Measurements from ENCODE around the gene SMAD6.

Gene SMAD6

DNA sequence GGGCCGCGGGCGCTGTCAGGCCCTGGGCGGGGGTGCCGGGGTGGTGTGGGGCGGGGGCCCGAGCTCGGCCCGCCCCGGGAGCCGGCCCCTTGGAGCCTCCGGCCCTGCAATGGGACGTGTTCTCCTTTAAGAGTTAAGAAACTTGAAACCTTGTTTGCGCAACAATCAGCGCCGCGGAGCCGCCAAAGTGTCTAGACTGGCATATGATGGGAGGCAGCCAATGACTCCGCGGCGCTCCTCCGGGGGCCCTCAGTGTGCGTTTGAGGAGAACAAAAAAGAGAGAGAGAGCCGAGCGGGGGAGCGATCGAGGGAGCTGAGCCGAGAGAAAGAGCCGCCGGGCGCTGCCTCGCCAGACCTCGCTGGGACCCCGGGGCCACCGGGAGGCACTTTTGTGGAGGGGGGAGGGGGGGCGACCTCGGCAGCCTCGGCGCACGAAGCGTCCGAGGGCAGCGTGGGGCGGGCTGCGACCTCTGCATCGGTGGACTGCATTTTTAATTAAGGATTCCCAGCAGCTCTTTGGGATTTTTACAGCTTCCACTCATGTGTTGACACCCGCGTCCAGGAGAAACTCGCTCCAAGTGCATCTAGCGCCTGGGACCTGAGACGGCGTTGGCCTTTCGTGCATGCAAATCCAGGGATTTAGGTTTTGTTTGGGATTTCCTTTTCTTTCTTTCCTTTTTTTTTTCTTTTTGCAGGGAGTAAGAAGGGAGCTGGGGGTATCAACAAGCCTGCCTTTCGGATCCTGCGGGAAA is at the start of gene SMAD6:
SMAD6 (plus strand) TSS at position 202 of the 752 bp plus-strand sequence. CDS start 1,023 bp downstream, outside the sequence.
- no peak for TF ChIP-seq GATA2 (IDR thresholded peaks at IDR 0.05; ENCODE audit: low read depth, low read length)
- no peak for TF ChIP-seq GATA3 (IDR thresholded peaks at IDR 0.05; ENCODE audit: low read depth, low read length)

DNA sequence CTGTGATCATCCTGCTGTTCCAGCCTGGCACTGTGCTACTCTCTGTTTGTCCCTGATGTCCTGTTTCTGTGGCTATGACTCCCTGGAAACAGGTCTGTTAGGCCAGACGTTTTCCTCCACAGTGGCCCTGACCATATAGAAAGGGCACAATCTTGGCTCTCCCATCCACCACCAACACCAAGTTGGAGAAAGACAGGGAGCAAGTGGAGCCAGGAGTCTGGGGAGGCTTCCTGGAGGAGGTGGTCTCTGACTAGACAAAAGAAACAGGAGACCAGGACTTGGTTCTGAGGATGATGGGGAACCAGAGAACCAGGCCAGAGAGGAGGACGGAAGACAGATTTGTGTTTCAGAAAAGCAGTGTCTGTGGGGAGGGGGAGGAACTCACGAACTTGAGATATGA is 49.2 kb upstream of the SMAD6 start:
- TF ChIP-seq GATA3 (IDR thresholded peaks at IDR 0.05; ENCODE audit: low read depth, low read length) (no peak), GATA2 (IDR thresholded peaks at IDR 0.05; ENCODE audit: low read depth, low read length) (no peak)

DNA sequence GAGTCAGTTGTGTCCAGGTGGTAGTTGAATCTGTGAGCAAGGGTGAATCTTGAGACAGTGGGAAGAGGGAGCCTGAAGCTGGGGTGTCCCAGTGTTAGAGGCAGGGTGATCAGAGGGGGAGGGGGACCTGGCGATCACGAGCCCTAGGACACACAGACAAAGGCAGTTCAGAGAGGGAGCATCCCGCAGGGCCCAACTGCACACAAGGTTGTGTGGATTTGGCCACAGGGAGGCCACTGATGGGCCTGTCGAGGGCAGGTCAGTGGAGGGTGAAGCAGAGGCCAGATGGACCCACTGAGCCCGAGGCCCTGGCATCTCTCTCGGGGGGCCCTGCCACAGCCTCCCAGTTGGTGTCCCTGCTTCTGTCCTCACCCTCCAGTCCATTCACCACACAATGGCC is 48.6 kb upstream of the SMAD6 start:
- no peak for TF ChIP-seq GATA2 (IDR thresholded peaks at IDR 0.05; ENCODE audit: low read depth, low read length)
- no peak for TF ChIP-seq GATA3 (IDR thresholded peaks at IDR 0.05; ENCODE audit: low read depth, low read length)

DNA sequence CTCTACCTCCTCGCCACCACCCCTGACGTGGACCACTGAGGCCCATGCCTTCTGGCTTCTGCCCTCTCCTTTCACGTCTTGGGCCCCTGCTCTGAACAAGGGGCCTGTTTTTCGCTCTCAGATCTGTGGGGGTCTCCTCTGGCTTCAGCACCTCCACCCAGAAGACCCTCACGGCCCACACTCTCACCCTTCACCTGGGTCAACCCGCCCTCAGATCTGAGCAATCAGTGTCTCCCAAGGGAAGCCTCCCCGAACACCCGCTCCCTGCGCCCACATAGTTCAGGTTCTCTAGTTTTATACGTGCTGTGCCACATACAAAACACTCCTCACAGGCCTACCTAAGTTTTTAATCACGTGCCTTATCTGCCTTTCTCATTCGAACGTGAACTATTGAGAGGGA is 48.2 kb upstream of the SMAD6 start:
- TF ChIP-seq GATA2 (IDR thresholded peaks at IDR 0.05; ENCODE audit: low read depth, low read length): no peak
- TF ChIP-seq GATA3 (IDR thresholded peaks at IDR 0.05; ENCODE audit: low read depth, low read length): no peak

DNA sequence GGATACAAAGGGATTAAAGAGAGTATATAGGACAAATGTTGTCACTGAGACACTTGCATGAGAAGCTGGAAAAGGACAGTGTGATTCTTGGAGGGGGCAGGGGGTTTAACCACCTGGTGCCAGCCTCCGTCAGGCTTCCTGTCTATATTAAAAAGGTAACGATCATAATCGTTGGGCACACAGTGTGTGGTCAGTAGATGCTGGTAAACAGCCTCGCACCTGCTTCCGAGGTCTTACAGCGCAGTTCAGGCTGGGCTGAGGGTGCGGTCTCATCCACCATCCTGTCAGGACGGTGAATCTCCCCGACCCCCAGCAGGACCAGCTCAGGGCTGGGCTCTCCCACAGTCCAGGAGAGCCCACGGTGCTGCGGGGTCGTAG is 47.7 kb upstream of the SMAD6 start:
- TF ChIP-seq GATA3 (IDR thresholded peaks at IDR 0.05; ENCODE audit: low read depth, low read length) (no peak), GATA2 (IDR thresholded peaks at IDR 0.05; ENCODE audit: low read depth, low read length) (no peak)

DNA sequence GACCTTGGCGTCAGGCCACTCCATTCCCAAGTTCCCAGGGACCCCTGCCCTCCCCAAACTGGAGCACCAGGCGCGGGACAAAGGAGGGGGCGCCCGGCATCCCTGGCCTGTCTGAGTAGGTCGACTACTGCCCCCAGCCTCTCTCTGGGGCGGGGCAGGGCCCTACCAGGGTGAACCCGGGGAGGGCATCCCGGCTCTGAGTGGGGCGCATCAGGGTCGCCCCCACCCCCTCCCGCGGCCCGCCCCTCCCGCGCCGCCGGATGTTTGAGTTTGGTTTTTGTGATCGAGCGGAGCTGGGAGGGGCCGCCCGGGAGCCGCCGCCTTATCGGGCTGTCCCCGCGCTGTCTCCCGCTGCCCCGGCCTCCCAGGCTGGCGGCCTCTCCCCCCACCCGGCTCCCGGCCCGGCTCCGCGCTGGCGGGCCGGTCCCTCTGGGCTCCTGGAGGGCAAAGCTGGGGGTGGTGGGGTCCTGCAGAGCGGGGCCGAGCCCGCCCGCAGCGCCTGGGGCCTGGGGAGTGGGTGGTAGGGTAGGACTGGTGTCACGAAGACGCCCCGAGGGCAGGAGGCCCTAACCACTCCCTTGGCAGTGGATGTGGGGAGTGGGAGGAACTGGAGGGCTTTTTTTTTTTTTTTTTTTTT is 47.2 kb upstream of the SMAD6 start:
- TF ChIP-seq GATA3 (IDR thresholded peaks at IDR 0.05; ENCODE audit: low read depth, low read length): no peak

DNA sequence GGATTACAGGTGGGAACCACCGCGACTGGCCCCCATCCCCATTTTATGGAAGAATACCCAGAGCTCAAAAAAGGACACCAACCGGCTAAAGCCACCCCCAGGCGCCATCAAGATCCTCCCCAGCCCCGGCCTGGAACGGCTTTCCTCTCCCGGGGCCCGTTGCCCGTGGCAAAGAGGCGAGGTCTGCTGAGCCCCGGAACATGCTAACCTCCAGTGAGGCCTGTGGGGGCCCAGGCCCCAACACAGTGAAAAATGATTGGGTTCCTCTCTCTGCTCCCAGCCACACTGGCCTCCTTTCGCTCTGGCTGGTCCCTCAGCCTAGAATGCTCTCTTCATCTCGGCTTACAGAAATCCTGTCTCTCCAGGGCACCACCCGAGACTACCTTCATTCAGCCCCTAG is 46.5 kb upstream of the SMAD6 start:
- no peak for TF ChIP-seq GATA3 (IDR thresholded peaks at IDR 0.05; ENCODE audit: low read depth, low read length)
- TF ChIP-seq GATA2 (IDR thresholded peaks at IDR 0.05; ENCODE audit: low read depth, low read length): no peak

DNA sequence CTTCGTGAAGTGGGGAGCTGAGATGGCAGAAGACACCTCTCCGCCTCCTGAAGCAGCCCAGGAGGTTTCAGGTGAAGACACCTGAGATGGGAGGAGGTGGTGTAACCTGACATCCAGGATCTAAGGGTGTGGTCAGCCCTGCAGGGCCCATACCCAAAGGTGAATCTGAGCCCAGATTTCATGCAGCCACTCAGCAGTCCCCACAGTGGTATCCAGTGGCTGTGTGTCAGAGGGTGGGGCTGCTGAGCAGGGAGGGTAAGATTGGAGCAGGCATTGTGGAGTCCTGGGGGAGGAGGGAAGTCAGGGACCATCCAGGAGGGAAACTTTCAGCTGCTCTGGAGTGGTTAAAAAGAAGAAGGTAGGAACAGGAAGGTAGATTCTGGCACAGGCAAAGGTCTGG is 46.0 kb upstream of the SMAD6 start:
- TF ChIP-seq GATA2 (IDR thresholded peaks at IDR 0.05; ENCODE audit: low read depth, low read length): no peak
- TF ChIP-seq GATA3 (IDR thresholded peaks at IDR 0.05; ENCODE audit: low read depth, low read length): no peak

DNA sequence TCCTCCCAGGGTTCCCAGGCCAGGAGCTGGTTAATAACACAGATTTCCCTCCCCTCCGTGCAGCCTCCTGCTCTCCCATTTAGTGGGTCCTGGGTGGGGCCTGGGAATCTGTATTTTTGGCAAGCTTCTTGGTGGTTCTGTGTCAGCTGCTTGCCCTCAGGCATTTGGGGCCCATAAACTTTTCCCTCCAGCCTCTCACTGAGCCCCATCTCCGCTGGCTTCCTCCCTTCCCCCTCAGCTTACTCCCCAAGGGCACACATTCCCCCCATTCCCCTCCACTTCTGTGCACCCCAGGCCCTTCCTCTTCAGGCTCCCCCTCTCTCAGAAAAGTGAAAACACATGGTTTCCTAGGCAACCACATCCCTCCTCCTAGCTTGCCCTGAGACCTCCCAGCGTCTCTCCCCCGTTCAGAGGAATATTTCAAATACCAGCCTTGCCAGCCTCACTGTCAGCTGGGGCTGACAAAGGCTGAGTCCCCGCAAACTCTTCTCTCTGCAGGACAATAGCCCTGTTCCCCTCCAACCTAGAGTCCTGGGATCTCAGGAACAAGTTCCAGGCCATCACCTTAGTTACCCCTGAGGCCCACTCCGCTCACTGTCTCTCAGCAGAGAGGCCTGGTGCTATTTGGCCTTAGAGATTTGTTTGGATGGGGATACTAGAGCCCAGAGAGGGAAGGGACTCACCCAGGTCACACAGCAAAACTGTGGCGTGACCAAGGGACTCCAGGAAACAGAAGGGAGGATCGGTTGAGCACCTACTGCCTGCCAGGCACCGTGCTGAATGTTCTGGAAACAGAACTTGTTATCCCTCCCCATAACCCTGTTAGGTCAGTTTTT is 44.6 kb upstream of the SMAD6 start:
- TF ChIP-seq GATA3 (IDR thresholded peaks at IDR 0.05; ENCODE audit: low read depth, low read length): no peak
- TF ChIP-seq GATA2 (IDR thresholded peaks at IDR 0.05; ENCODE audit: low read depth, low read length): no peak

DNA sequence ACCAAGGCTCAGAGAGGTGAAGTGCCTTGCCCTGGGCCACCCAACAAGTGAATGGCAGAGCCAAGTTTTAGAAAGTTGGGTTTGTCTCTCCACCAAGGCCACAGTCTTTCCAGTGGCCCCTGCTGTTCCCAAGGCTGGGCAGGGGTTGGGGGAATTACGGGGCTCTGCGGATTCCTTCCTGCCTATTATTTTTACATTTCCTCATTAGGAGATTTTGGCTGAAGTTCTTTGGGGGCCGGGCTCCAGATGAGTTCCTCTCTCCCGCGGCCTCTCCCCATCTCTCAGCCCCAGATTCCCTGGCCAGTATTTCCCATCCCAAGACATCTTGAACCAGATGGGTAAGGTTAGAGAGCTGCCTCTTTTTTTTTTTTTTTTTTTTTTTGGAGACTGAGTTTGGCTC is 44.0 kb upstream of the SMAD6 start:
- TF ChIP-seq GATA3 (IDR thresholded peaks at IDR 0.05; ENCODE audit: low read depth, low read length): no peak
- TF ChIP-seq GATA2 (IDR thresholded peaks at IDR 0.05; ENCODE audit: low read depth, low read length): no peak

DNA sequence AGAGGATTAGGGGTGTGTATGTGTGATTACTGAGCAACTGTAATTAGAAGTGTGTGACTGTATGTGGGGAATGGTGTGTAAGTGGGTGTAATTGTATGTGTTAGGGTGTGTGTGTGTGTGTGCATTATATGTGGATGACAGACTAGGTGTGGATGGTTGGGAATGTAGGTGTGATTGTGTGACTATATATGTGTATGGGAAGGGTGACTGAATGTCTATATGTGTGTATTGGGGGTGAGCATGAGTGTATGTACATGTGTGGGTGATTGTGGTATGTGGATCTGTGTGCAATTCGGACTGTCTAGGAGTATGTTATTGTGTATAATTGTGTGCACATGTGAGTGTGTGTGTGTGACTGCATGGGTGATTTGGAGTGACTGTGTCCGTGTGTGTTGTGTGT is 43.2 kb upstream of the SMAD6 start:
- TF ChIP-seq GATA3 (IDR thresholded peaks at IDR 0.05; ENCODE audit: low read depth, low read length) (no peak), GATA2 (IDR thresholded peaks at IDR 0.05; ENCODE audit: low read depth, low read length) (no peak)

DNA sequence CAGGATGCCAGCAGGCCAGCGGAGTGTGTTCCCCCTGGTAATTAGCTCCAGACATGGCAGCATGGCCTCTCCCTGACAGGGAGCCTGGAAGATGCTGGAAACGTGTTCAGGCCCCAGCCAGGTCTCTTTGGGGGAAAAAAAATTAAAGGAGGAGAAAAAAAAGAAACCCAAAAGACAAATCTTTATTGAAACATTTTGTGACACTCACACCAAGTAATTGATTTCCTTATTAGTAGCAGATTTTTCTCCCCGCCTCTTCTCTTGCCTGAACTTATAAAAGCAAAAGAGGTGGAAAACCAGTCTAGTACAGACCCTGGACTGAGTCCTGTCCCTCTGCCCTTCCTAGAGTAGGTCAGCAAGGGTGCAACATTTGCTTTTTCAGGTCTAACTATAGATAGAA is 42.7 kb upstream of the SMAD6 start:
- no peak for TF ChIP-seq GATA2 (IDR thresholded peaks at IDR 0.05; ENCODE audit: low read depth, low read length)

DNA sequence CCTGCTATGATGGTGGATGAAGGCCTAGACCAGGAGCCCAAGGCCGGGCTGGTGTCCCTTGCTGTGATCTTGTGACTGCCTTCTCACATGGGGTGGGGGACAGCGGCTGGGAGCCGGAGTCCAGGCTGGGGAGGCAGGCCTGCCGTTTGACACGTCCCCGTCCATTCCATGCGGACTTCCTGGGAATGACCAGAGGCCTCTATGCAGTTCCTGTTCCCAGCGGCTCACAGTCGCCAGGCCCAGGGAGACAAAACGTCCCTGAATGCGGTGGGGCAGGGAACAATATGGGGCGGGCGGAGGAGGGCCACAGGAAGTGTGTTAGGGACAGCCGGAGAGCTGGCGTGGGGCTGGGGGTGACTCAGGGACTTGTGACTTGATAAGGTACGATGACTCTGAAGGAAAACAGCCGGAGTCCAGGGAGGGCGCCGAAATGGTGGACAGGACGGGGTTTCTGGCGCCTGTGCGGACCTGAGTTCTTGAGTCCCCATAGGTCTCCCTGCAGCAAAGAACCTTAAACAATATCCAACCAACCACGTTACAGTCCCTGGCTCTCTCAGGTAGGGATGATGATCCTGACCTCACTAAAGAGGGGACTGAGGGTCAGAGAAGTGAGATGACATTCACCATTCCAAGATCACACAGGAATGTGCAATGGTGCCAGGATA is 40.5 kb upstream of the SMAD6 start:
- TF ChIP-seq GATA3 (IDR thresholded peaks at IDR 0.05; ENCODE audit: low read depth, low read length): no peak
- TF ChIP-seq GATA2 (IDR thresholded peaks at IDR 0.05; ENCODE audit: low read depth, low read length): no peak

DNA sequence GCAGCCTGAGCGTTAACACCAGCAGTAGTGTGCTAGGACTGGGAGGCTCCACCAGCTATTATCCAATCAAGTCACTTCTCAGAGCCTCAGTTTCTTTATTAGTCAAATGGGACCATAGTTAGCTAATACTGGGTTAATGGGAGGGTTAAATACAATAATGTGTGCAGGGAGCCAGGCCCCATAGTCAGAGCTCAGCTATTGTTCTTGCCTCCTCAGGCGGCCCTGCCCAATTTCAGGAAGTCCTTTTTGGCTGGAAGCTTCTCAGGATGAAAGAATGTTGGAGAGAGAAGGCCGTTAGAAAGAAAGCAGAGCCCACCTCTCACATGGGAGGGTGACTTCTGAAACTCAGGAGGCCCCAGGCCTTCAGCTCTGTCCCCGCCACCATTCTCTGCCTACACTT is 39.5 kb upstream of the SMAD6 start:
- TF ChIP-seq GATA2 (IDR thresholded peaks at IDR 0.05; ENCODE audit: low read depth, low read length) (no peak), GATA3 (IDR thresholded peaks at IDR 0.05; ENCODE audit: low read depth, low read length) (no peak)
